Stimulated activated CD4-positive, alpha-beta T cell treated with anti-CD3 and anti-CD28 coated beads, Interleukin-15, amount 100 ng/mL, for 24 hours (primary cell): Measurements from ENCODE around the gene NGF.
"Not testable (repeated sequence)": the region's sequence is repeated elsewhere in the genome, so short reads cannot be mapped to it uniquely, and the experiment has no call there.

ENCODE experiments used
- DNase-seq: peaks from one replicate; pipeline ENCODE4 v3.0.0-alpha.2; 2020

NGF gene

DNA sequence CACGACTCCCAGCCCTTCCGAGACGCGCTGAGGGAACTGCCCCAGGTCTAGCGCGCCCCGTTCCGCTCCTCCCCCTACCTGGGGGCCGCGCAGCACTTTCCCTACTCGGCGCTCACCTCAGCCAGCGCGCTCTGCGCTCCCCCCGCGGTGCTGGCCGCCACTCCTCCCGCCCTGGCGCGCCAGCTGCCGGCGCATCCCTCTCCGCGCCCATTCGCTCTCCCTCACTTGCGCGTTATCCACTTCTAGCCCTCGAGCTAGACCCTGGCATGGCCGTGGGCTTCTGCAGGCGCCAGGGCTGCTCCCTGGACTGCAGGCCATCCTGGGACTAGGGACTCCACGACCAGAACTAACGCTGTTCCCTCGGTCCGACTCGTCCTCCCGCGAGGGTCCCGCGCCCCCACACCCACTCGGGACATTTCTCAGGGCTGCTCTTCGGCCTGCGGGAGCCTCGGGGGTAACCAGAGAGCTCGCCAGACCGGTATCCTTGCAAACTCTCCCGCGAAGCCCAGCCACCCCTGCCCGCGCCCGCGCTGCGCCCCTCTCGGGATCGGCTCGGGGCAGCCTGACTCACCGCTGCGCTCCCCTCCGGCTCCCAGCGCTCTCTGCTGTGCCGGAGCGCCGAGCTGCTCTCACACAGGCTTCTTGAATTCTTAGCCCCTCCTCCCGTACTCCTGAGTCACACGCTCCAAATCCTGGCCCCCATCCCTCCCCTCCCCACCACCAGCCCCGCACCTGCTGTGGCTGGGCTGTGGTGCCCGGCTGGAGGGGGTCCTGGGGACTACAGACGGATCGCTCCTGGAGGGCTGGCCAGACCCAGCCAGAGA lies at the start of gene NGF:
NGF (minus strand) TSS at position 617 of the 824 bp plus-strand sequence. CDS start 51,454 bp downstream, outside the sequence.
- DNase-seq: no peak

DNA sequence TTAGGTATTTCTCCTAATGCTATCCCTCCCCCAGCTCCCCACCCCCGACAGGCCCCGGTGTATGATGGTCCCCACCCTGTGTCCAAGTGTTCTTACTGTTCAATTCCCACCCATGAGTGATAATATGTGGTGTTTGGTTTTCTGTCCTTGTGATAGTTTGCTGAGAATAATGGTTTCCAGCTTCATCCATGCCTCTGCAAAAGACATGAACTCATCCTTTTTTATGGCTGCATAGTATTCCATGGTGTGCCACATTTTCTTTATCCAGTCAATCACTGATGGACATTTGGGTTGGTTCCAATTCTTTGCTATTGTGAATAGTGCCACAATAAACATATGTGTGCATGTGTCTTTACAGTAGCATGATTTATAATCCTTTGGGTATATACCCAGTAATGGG lies 45.4 kb upstream of the NGF start:
- not testable (repeated sequence) for DNase-seq

DNA sequence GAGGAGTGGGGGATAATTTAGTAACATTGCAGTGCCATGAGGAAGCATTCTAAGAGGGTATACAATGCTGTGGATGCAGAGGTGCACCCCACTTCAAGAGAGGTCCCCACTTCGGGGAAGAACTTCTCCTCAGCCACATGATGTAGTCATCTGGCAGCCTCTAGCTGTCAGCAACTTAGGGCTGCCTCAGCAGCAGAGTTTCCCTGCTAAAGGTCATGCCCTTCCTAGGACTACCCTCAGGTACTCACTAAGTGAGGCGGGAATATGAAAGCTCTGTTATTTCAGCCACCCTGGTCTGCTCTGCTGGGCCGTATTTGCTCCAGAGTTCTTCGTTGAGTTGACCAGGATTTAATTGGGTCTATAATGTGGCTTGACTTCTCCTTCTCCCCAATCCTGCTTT lies 41.9 kb upstream of the NGF start:
- no peak for DNase-seq

DNA sequence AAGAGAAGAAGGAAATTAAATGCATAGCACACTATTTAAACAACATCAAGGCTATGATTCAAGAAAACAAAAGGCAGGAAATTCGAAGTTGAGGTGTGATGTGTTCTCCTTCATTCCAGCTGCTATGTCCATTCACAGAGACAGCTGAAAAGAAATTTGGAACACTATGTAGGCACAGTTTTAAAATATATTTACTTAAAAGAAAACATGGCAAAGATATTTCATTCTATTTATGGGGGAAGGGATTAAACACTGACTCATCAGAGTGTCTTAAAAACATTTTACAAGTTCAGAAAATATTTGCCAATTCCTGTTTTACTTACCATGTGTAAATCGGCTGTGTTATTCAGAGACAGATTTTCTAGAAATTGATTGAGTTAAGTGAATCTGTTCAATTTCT lies 39.4 kb upstream of the NGF start:
- no peak for DNase-seq

DNA sequence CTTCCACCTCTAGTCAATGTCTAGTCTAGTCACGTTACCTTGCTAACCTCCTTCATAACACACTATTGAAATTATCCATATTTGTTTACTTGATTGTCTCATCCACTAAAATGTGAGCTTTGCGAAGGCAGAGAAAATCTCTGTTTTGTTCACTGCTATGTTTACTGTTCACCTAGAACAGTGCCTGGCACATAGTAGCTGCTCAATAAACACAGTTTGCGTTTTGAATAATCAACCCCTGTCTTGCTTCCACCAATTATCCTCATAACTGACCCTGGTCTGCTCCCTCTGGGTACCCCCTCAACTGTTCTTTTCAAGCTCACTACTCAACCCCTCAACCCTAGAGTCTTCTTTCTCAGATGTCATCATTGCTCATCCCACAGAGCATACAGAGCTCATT lies 36.5 kb upstream of the NGF start:
- DNase-seq: no peak

DNA sequence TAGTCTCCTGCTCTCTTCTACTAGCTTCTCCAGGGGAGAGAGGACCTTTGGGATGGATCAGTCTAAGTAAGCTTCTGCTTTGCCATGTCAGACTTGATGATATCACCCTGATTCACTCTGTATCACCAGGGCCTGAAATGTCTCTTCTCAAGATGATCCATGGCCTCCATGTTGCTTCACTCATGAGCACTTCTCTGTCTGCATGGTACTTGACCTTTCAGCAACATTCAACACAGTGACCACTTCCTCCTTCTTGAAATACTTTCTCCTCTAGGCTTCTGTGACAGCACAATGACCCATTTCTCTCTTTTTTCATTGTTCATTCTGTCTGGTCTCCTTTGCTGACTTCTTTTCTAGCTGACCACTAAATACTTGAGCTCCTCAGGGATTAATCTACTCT lies 35.3 kb upstream of the NGF start:
- no peak for DNase-seq

DNA sequence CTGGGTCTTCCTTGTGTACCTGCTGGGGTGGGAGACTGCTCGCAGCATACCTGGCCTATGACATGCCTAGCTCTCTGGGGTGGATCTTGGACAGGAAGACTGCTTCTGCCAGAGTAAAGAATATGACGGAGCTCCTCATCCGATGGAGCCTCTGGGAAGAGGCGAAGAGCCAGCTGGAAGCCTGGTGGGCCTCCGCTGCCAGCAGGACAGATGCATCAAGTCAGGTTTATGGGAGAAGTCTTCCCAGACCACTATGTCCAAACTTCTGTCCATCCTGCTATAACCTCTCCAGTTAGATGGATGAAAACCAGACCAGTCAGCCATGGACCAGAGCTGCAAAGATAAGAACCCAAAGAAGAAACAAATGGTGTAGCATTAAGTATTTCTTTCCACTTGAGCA lies 27.7 kb upstream of the NGF start:
- no peak for DNase-seq

DNA sequence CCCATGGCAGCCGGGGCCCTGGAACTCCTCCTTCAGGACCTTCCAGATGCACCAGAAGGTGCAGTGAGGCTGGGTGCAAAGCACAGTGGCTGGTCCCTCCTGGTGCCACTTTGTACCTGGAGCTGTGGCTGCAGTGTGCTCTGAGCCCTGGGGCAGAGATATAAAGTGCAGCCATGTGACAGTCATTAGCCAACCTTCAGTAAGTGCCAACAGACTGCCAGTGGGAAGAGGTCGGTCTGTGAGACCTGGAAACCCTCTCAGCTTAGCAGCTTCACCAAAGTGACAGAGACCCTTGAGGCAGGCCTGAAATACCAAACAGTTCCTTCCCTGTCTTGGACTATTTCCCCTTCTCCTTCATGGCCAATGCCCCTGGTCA lies 26.7 kb upstream of the NGF start:
- no peak for DNase-seq

DNA sequence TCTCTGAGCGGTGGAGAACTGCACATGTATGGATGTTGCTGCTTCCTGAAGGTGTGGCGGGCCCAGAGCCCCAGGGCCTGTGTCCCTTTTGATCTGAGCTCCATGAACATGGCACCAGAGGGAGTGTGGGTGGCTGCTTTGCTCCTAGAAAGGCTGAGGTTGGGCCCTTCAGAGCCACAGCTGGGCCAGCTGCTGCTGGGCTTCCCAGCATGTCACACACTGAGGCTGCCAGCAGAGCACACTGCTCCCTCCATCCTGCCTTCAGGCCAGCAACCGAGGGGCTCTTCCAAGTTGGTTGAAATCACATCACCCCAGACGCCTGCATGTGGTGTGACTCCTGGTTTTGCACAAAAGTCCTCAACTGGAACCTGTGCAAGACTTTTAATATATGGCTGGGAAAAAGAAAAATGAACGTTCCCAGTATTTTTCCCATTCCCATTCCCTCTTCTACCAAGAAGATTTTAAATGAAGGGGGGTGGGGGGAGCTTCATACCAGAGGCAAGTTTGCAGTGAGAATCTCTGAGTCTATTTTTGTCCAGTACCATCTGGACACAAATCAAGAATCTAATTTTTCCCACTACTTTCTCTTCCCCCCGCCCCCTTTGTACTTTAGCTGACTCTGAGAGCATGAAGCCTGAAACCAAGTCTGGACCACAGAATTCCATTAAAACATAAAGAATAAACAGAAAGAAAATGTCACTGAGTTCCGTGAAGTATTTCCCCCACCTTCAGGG lies 26.2 kb upstream of the NGF start:
- no peak for DNase-seq

DNA sequence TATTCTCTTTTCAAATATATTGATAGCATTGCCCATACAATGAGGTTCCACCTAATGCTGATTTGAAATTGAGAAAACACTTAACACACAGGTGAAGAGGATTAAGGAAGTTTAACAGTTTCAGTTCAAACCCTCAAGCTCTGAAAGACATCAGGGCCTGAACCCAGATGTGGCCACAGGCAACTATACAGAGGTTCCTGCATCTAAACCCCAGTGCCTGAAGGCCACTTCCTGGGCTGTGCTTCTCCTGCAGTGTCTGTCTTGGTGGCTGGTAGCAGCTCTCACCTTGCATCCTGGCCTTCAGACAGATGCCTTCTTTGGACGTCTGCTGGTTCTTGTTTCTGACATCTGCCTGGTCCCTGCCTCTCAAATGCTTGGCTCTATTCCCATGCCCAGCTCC lies 25.1 kb upstream of the NGF start:
- no peak for DNase-seq

DNA sequence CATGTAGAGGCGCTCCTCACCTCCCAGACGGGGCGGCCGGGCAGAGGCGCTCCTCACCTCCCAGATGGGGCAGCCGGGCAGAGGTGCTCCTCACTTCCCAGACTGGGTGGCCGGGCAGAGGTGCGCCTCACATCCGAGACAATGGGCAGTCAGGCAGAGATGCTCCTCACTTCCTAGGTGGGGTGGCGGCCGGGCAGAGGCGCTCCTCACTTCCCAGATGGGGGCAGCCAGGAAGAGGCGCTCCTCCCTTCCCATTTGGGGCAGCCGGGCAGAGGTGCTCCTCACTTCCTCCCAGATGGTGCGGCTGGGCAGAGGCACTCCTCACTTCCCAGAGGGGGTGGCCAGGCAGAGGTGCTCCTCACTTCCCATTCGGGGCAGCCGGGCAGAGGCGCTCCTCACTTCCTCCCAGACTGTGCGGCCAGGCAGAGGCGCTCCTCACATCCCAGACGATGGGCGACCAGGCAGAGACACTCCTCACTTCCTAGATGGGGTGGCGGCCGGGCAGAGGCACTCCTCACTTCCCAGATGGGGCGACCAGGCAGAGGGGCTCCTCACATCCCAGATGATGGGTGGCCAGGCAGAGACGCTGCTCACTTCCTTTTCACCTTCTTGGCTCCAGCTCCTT lies 22.6 kb upstream of the NGF start:
- DNase-seq: not testable (repeated sequence)

DNA sequence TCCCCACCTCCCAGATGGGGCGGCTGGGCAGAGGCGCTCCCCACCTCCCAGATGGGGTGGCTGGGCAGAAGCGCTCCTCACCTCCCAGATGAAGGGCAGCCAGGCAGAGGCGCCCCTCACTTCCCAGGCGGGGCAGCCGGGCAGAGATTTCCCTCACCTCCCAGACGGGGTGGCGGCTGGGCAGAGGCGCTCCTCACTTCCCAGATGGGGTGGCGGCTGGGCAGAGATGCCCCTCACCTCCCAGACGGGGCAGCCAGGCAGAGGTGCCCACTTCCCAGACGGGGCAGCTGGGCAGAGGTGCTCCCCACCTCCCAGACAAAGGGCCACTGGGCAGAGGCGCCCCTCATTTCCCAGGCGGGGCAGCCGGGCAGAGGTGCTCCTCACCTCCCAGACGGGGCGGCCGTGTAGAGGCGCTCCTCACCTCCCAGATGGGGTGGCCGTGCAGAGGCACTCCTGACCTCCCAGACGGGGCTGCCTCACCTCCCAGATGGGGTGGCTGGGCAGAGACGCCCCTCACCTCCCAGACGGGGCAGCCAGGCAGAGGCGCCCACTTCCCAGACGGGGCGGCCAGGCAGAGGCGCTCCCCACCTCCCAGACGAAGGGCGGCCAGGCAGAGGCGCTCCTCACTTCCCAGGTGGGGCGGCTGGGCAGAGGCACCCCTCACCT lies 21.9 kb upstream of the NGF start:
- DNase-seq: not testable (repeated sequence)

DNA sequence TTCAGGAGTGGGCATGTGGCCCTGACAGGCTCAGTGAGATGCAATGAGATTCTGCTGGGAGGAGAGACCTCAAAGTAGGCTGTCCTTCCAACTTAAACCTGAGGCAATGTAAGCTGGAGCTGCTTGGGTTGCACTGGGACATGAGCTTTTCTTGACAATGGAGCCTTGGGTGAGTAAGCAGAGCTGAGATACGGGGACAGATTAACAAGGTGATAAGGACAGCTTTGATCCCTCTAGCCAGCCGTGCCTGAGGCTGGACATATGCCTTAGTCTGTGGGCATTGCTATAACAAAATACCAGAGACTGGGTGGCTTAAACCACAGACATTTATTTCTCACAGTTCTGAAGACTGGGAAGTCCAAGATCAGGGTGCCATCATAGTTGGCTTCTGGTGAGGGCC lies 18.3 kb upstream of the NGF start:
- no peak for DNase-seq

DNA sequence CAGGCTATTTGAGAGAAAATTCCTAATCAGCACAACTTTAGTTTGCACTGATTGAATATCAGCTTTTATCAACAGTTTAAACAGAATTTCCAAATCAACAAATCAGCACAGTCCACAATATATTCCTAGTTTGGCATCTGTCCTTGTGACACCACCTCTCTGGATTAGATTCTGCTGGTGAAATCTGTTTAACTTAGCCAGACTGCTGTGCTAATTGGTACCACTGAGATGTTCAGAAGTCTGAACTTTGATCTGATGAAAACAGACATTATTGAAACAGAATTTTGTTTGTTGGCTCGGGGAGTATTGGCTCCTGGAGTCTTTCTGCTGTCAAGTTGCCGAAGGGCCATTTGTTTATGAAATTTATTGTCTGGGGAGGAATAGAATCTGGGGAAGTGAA lies 17.0 kb upstream of the NGF start:
- DNase-seq: no peak

DNA sequence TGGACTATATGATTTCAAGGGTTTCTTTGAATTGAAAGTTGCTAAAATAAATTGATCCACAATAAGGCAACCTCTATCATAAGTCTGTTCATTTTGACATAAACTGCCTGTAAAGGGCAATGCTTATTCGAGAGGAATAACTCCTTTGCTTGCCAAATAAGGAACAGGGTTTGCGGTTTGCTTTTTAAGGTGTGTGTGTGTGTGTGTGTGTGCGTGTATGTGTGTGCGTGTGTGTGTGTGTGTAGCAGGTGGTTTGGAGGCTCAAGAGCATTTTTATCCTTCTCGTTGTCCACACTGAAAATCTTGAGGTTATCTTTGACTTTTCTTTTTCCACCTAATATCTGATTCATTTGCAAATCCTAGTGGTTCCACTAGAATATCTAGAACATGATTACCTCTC lies 13.1 kb upstream of the NGF start:
- DNase-seq: no peak

DNA sequence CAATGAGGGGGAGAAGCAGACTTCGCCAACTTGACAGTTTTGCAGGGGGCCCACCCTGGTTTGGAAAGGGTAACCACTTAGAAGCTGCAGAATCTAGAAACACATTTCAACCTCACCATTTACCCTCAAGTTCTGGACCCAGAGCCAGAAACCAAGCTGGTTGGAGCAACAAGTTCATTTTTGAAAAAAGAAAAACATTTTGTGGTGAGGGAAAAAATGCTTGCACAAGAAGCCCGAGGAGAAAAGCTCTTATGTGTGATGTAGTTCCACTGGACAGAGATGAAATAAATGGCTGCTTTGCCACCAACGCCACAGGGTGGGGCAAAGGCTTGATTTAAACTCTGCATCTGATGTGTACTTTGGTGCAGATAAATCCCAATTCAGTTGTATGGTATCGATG lies 10.6 kb upstream of the NGF start:
- no peak for DNase-seq

DNA sequence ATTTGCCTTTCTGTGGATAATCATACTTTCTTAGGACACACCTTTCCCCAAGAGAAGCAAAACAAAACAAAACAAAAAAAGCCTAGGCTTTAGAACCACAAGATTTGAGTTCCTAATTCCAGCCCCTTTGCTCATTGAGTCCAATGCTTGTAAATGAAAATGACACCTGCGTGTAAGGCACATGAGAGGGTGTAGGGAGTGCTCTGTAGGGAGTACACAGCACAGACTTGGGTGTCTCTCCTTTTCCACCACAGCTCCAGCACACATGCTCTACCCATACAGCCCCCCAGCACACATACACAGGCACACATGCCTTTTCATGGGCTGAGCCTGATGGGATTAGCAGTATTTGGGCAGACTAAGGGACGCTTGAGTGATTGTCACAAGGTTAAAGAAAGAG lies 9.2 kb upstream of the NGF start:
- DNase-seq: no peak

DNA sequence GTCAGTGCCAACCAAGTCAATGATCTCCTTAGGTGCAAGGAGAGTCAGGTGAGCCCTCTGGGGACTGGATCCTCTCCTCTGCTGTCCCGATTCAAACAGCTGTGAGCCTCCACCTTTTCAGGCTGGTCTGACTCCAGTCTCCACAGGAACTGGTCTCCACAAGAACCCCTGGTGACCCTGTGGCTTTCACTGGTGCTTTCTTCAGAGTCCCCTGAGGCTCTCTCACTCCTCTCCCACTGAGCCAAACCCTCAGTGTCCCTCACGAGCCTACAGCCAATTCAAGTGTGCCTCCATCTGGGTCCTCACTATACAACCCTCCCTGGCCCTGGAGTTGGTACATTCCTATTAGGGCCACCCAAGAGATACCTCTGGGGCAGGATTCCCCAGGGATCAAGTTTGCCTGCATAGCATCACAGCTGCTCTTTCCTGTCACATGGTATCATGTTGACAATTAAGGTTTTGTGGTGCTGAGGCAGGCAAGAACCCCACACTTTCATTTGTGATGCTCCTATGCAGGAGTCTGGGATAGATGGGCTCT lies 5.2 kb upstream of the NGF start:
- DNase-seq: no peak

DNA sequence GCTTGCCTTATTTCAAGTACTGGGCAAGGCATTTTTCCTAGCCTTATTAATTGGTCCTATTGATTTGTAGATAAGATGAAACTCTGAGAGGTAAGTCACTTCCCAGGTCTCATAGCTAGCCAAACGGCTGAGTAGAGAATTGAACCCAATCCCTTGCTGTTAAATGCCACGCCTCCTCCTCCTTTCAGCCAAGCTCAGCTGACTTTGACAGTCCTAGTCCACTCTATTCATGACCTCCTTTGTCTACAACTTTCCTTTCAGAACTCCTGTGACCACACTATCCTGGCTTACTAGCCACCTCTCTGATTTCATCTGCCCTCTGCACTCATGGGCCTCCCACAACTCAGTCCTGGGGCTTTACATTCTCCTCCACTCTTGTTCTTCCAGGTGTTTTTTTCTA lies 3.9 kb upstream of the NGF start:
- DNase-seq: no peak

DNA sequence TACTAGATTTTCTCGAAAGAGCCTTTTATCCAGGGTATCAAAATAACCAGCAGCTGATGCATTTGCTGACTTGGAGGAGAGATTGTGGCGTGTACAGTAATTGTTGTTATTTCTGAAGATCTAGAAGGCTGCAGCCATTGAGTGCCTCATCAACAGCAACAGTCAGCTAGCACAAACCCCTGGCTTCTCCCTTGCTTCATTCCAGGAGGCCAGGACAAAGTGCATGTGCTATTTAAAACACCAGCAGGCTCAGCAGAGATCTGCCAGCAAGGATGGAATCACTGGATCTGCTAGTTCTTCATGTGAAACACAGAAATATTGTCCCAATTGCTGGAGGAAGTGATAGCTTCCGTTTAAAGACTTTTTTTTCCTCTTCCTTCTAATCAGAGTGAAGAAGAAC lies 2.8 kb upstream of the NGF start:
- no peak for DNase-seq

DNA sequence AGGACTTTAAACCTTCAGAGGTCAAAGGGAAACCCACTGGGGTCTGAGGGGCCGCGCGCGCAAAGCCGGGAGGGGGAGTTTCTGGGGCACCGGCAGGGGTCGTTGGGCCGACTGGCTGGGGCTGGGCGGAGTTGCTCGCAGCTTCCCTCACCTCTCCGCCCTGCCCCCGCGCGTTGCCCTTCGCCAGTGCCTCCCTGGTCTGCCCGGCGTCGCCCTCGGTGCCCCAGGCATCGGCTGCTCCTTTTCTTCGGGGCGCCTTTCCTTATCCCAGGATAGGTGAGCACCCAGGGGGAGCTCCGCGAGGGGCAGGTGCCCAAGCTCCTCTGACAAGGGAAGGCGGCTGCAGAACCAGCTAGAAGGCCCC lies 390 bp upstream of the NGF start:
- DNase-seq: no peak

DNA sequence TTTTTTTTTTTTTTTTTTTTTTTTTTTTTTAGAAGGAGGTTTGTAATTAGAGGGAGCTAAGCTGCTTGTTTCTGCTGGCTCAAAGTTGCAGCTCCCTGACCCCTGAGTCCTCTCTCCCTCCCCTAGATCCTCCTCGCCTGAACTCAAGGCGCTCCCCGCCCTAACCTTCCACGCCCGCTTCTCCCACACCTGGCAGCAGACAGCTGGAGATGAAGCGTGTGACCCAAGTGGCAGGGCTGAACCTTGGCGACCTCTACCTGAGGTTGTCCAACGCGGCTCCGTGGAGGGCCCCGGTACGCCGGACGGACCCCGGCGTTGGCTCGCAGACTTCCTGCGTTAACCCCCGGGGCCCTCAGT lies 795 bp downstream of the NGF start:
- no peak for DNase-seq

DNA sequence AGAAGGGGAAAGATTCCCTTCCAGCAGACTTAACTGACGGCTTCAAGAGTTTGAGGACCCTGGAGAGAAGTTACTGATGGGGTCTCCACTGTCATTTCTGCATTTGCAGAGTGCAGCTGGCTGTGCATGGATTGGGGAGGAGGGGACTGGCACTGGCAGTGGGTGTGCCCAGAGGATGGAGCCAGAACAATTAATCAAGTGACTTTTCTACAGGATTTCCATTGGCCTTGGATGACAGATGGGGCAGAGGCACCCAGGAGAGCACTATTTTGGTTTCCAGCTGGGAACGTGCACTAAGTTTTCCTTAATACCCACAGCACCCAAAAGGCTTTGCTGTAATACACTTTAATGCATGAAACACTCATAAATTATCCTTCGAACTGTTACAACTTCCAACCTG lies 1.3 kb downstream of the NGF start:
- no peak for DNase-seq
